K562 (cell line): ENCODE measurements around the gene ZNF213. TPM values are rescaled to one million over a fixed set of nuclear protein-coding genes. Genes with fewer than 3 reads are reported as not detected.

Experiments
- ATAC-seq: fragments of 200-7000 bp; cut with Tn5 transposase; 3 replicates; pipeline ENCODE4 v1.9.1; 2020; ENCODE audit warnings: moderate library complexity
- BruUV-seq: library from RNA; stranded (reverse); fragments of 400-500 nt; replicated peaks from 2 replicates; lab custom pipeline; 2021; lab: Mats Ljungman, UMichigan
- CTCF ChIA-PET: fragments of 300-600 bp; formaldehyde crosslinking; extraction: SDS; loops from one replicate; lab custom pipeline; 2021; ENCODE audit warnings: low intra/inter-chr PET ratio; lab: Yijun Ruan, JAX
- POLR2A ChIA-PET: fragments of 300-600, 350-650 bp; sonication (Branson Sonifier 250); formaldehyde crosslinking; extraction: SDS; loops from one replicate; lab custom pipeline; 2021; ENCODE audit warnings: antibody characterized with exemption, inconsistent platforms; lab: Yijun Ruan, JAX
- DNase-seq, 4 experiments: peaks; one replicate each; pipeline versions ENCODE4 v3.0.0 to v3.0.0-alpha.2; 2011 to 2018; ENCODE audit warnings: low spot score in 3 of 4, mixed read lengths in 3 of 4; ENCODE audit errors: extremely low read depth in 1 of 4
- FAIRE-seq: peaks from 2 replicates; lab custom pipeline; 2011; peaks lifted over from hg19 to GRCh38; lab: Jason Lieb, UNC
- H2AFZ ChIP-seq: 2 replicates; pipeline ENCODE4 v1.6.0; 2011; ENCODE audit warnings: low read depth, low read length, control low read depth, inconsistent platforms
- H3K27ac ChIP-seq: fragments of 200-600 bp; 3 replicates; pipeline ENCODE4 v1.8.0; 2011; ENCODE audit warnings: low read depth, mild to moderate bottlenecking, control low read depth, inconsistent platforms, low read length, moderate library complexity, mixed read lengths; ENCODE audit errors: extremely low read depth
- H3K27me3 ChIP-seq, 2 experiments: fragments of 300-600 bp in 1 of 2; 2 replicates in 1 of 2; 3 replicates in 1 of 2; pipeline versions ENCODE4 v1.6.0 to v1.8.0; 2011; ENCODE audit warnings: inconsistent platforms in 2 of 2, low read length in 2 of 2, mild to moderate bottlenecking in 1 of 2, mixed read lengths in 1 of 2, moderate library complexity in 1 of 2; ENCODE audit not compliant: control insufficient read depth in 2 of 2, insufficient read depth in 2 of 2
- H3K36me3 ChIP-seq: fragments of 300-600 bp; 3 replicates; pipeline ENCODE4 v1.8.0; 2011; ENCODE audit warnings: mild to moderate bottlenecking, low read length, inconsistent platforms; ENCODE audit not compliant: control insufficient read depth, insufficient read depth
- H3K4me1 ChIP-seq, 2 experiments: fragments of 200-600 bp in 1 of 2; replicated peaks in 1 of 2; 2 replicates in 1 of 2; 3 replicates in 1 of 2; pipeline versions ENCODE4 v1.5.1 to v1.8.0; 2011; ENCODE audit warnings: inconsistent platforms in 2 of 2, low read length in 2 of 2, mild to moderate bottlenecking in 1 of 2, mixed read lengths in 1 of 2, moderate library complexity in 1 of 2; ENCODE audit not compliant: control insufficient read depth in 2 of 2, insufficient read depth in 2 of 2
- H3K4me2 ChIP-seq: 2 replicates; pipeline ENCODE4 v1.6.1; 2011; ENCODE audit warnings: low read length, control low read depth, inconsistent platforms, mixed read lengths; ENCODE audit not compliant: insufficient read depth
- H3K4me3 ChIP-seq: fragments of 200-600 bp; sonication (generic), shearing (Covaris generic); 2 replicates; pipeline ENCODE4 v1.5.1; 2016; ENCODE audit warnings: control low read depth, inconsistent platforms
- H3K79me2 ChIP-seq: fragments of 200-600 bp; 3 replicates; pipeline ENCODE4 v1.8.0; 2011; ENCODE audit warnings: low read length, inconsistent platforms; ENCODE audit not compliant: control insufficient read depth, insufficient read depth
- H3K9ac ChIP-seq, 2 experiments: 2 replicates each; pipeline versions ENCODE4 v1.6.0 to v1.6.1; 2011; ENCODE audit warnings: low read depth in 2 of 2, low read length in 2 of 2, control low read depth in 1 of 2, inconsistent platforms in 1 of 2, mild to moderate bottlenecking in 1 of 2, mixed read lengths in 1 of 2; ENCODE audit not compliant: insufficient read depth in 1 of 2
- H3K9me1 ChIP-seq: one replicate; pipeline ENCODE4 v1.6.0; 2011; ENCODE audit warnings: inconsistent platforms, mild to moderate bottlenecking, low read length, moderate library complexity; ENCODE audit not compliant: control insufficient read depth, insufficient read depth
- H3K9me3 ChIP-seq: replicated peaks from 2 replicates; pipeline ENCODE4 v1.5.1; 2011; ENCODE audit warnings: low read depth, low read length, inconsistent platforms; ENCODE audit not compliant: control insufficient read depth, insufficient read depth
- H4K20me1 ChIP-seq: replicated peaks from 2 replicates; pipeline ENCODE4 v1.6.1; 2011; ENCODE audit warnings: low read length, inconsistent platforms, mixed read lengths; ENCODE audit not compliant: control insufficient read depth, insufficient read depth
- CGGBP1 ChIP-seq: fragments of 250-450 bp; sonication (Bioruptor Pico); IDR thresholded peaks from 2 replicates; pipeline ENCODE4 v1.9.0; 2021; ENCODE audit warnings: mild to moderate bottlenecking
- FOS ChIP-seq: IDR thresholded peaks from 3 replicates; pipeline ENCODE4 v1.6.1; 2011; ENCODE audit not compliant: insufficient read length; ENCODE audit errors: extremely low read depth
- HEY1 ChIP-seq: fragments of 250-450 bp; sonication (Bioruptor Pico); IDR thresholded peaks from 2 replicates; pipeline ENCODE4 v1.5.0; 2020; ENCODE audit warnings: mild to moderate bottlenecking, moderate library complexity, borderline replicate concordance
- RAD51 ChIP-seq: fragments of 450-650 bp; IDR thresholded peaks from 2 replicates; pipeline ENCODE4 v1.7.1; 2016; ENCODE audit warnings: low read depth, mild to moderate bottlenecking, borderline replicate concordance
- RBFOX2 ChIP-seq: fragments of 200-400 bp; formaldehyde crosslinking; IDR thresholded peaks from 2 replicates; pipeline ENCODE4 v1.6.1; 2017; ENCODE audit warnings: low read depth, mild to moderate bottlenecking, low read length, moderate library complexity
- SREBF2 ChIP-seq: sonication (generic); formaldehyde crosslinking; IDR thresholded peaks from 2 replicates; pipeline ENCODE4 v1.4.0; 2020; ENCODE audit warnings: mild to moderate bottlenecking, missing genetic modification reagents
- STAT5A ChIP-seq: IDR thresholded peaks from 2 replicates; pipeline ENCODE4 v1.6.1; 2012; ENCODE audit warnings: low read length, inconsistent platforms, borderline replicate concordance
- UBTF ChIP-seq, 2 experiments: IDR thresholded peaks; 2 replicates each; pipeline ENCODE4 v1.6.1; 2012; ENCODE audit warnings: improper control_type of control experiment in 2 of 2, low read depth in 2 of 2, low read length in 2 of 2, borderline replicate concordance in 1 of 2
- ZMIZ1 ChIP-seq, 2 experiments: fragments of 150-350 bp in 1 of 2; IDR thresholded peaks; 2 replicates each; pipeline ENCODE4 v1.6.1; 2012 to 2016; ENCODE audit warnings: low read depth in 2 of 2, low read length in 2 of 2, mild to moderate bottlenecking in 1 of 2, moderate library complexity in 1 of 2
- WGBS: fragments of 100-300 bp; shearing (Covaris generic); methylation state at CpG from one replicate; pipeline ENCODE4 v1.1.6; 2016; ENCODE audit warnings: low coverage, mixed read lengths; ENCODE audit not compliant: insufficient coverage; ENCODE audit errors: missing lambda C conversion rate; 5-methylcytosine and 5-hydroxymethylcytosine counted together
- in situ Hi-C: fragments of 300-500 bp; cut with MboI; formaldehyde crosslinking; loops from 4 replicates; pipeline ENCODE4 v1.15.0; 2018; ENCODE audit warnings: inconsistent platforms, mixed read lengths
- intact Hi-C: fragments of 100-400 bp; cut with micrococcal nuclease; formaldehyde crosslinking; loops from 2 replicates; pipeline ENCODE4 v1.14.2; 2022
- polyA plus RNA-seq, 8 experiments: library from polyadenylated mRNA; depleted of rRNA in 4 of 8; stranded (reverse) in 5 of 8; unstranded in 3 of 8; fragments of >200 nt; fragmentation: Nextera tagmentation in 2 of 8; fragmentation: Illumina TruSeq in 1 of 8; extraction: Ambion mirVana in 2 of 8; extraction: Trizol in 1 of 8; gene quantifications; 2 replicates each; pipeline versions ENCODE4 v1.2.1 to v1.2.3, GENCODE V29; 2011 to 2014; ENCODE audit warnings: inconsistent platforms in 1 of 8, missing spikeins in 1 of 8
- total RNA-seq, 7 experiments: library from RNA; depleted of rRNA in 6 of 7; stranded (reverse); fragments of >200 nt in 6 of 7; fragmentation: Illumina TruSeq in 2 of 7; extraction: Trizol in 2 of 7; gene quantifications; 2 replicates each; pipeline versions ENCODE4 v1.2.1 to v1.2.3, GENCODE V29; 2011 to 2021; ENCODE audit warnings: low replicate concordance in 1 of 7

The ZNF213 gene
- total and polyA plus RNA-seq, 9 of the 15 experiments (the other 6 are each of a cell fraction or from before 2014, with no cell fraction given), result 0.49 to 10.0 (median 1.8) TPM

- Histone ChIP-seq H3K4me2 (no peak overlapping the region), H3K9ac (no peak overlapping the region; a peak in 1 of 4 replicates), H3K27me3 (no peaks in the 10 kb centered on the region), H4K20me1 (no peaks in the 10 kb centered on the region), H3K9me3 (no peaks in the 10 kb centered on the region), H3K36me3 (peaks cover 19% of the 10 kb centered on the region; the same call in 1 of the 3 replicates), H3K79me2 (no peaks in the 10 kb centered on the region), H2AFZ (no peak overlapping the region), H3K27ac (no peak overlapping the region), H3K9me1 (no peaks in the 10 kb centered on the region), H3K4me1 (peaks cover 0 to 54% of the 10 kb centered on the region in 2 experiments; a peak in 2 of 5 replicates), H3K4me3 (no peak overlapping the region)
- no TSS peak for BruUV-seq
- DNase-seq (no peak), FAIRE-seq (no peak), ATAC-seq (no peak)
- in situ Hi-C loops (no loop called here), intact Hi-C loops (no loop called here)
- no peak for TF ChIP-seq HEY1
- TF ChIP-seq RAD51, result no peak
- no peak for TF ChIP-seq SREBF2 (CRISPR knock-in tag)
- 0 out of 2 replicates have a peak, but pooled peaks have one; percentile 13 for TF ChIP-seq RBFOX2
- TF ChIP-seq STAT5A, result no peak
- no peak for TF ChIP-seq CGGBP1 (CRISPR knock-in tag)
- TF ChIP-seq FOS, result no peak
- no peak for TF ChIP-seq UBTF (IDR thresholded peaks at IDR 0.05; ENCODE audit: borderline replicate concordance in 1 of 2, low read depth in 2 of 2, low read length in 2 of 2)
- TF ChIP-seq ZMIZ1 (IDR thresholded peaks at IDR 0.05; ENCODE audit: low read depth in 2 of 2, low read length in 2 of 2), result no peak
- ChIA-PET POLR2A (interaction anchor here (2.5 kb wide), 1 partner anchor 8 kb away, joined by 14 read pairs; the partner anchor contains the start of gene ZNF213), CTCF (no interaction called here)
- WGBS, result 81% methylated on average over 12 of the region's 13 CpGs
Measured at GRCh38 chr16:3142770-3143169, 7.9 kb downstream of the ZNF213 start.
